HG03460 (cell line): ENCODE data around the gene SAMD11.

Source experiments
- ATAC-seq: cut with Tn5 transposase; IDR thresholded peaks from one replicate; pipeline ENCODE4 v1.9.1; 2021; ENCODE audit not compliant: unreplicated experiment

SAMD11 gene

GRCh38 chr1:931380-932172, 7.9 kb downstream of the SAMD11 start:
- ATAC-seq = no peak

GRCh38 chr1:932173-932510, 8.4 kb downstream of the SAMD11 start:
- ATAC-seq = no peak

GRCh38 chr1:932776-933602, 9.3 kb downstream of the SAMD11 start:
- ATAC-seq = no peak

DNA sequence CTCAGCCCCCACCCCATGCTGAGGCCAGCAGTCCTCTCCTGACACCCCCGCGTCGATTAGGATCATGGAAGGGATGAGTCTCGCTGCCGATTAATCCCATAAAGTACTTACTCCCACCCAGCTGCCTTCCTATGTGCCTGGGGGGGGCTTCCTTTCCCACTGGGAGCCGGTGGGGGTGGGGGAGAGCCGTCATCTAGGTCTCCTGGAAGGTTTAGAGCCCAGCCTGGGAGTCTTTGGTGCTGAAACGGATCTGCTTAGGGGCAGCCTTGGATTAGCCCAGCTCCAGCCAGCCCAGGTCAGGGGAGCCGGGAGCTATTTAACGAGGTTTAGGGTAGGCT, 9.8 kb downstream of the SAMD11 start:
- no peak for ATAC-seq

- ATAC-seq = no peak
Measured at GRCh38 chr1:934991-935750, 11.4 kb downstream of the SAMD11 start.

- ATAC-seq = no peak
Measured at GRCh38 chr1:935751-936231, 12.1 kb downstream of the SAMD11 start.

DNA sequence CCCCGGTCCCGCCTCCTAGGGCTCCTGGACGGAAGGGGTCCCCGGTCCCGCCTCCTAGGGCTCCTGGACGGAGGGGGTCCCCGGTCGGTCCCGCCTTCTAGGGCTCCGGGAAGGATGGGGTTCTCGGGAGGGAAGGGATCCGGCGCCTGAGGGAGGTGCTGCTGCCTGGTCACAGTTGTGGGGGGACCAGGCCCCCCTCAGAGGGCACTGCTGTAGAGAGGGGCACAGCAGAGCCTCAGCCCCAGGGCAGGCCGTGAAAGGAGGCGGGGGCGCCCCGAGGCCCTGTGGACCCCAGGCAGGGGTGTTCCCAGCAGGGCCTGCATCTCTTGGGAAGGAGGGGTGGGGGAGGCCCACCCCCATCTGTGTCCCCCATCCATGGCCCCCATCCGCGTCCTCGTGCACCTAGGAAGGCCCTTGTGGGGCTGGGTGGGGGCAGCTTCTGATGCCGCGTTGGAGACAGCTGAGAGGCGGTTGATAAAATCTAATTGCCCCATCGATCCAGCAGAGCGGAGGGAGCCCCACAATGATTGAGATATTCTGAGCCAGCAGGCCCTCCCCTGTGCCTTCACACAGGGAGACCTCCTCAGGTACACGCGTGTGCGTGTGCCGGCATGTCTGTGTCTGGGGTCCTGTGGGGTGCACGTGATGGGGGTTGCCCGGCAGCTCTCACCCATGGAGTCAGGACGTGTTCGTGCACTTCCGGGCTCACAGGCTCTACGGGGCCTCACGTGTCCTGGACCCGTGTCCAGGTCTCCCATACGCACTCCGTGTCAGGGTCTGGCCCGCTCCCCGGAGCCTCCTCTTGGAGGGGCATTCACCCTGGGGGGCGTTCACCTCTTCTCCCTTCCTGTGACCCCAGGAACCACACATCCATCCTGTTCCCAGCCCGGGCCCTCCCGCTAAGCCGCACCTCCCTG, 12.9 kb downstream of the SAMD11 start:
- ATAC-seq = no peak

DNA sequence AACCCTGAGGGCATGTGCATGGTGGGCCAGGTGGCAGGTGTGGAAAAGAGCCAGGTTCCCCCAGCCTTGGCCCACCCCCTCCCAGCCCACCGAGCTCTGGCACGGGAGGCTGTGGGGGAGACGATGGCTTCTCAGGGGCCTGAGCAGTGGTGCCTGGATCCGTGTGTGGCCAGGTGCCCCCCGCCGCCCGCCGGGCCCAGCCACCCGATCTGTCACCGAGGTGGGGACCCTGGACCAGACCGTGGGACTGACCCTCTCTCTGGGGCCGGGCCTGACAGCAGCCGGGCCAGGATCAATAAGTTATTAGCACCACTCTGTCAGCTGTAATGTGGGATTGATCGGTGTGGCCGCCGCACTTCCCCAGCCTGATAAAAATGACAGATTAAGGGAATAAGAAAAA, 13.8 kb downstream of the SAMD11 start:
- ATAC-seq = no peak

- ATAC-seq = no peak
Measured at GRCh38 chr1:938088-938683, 14.5 kb downstream of the SAMD11 start.

GRCh38 chr1:938711-939489, 15.2 kb downstream of the SAMD11 start:
- no peak for ATAC-seq

DNA sequence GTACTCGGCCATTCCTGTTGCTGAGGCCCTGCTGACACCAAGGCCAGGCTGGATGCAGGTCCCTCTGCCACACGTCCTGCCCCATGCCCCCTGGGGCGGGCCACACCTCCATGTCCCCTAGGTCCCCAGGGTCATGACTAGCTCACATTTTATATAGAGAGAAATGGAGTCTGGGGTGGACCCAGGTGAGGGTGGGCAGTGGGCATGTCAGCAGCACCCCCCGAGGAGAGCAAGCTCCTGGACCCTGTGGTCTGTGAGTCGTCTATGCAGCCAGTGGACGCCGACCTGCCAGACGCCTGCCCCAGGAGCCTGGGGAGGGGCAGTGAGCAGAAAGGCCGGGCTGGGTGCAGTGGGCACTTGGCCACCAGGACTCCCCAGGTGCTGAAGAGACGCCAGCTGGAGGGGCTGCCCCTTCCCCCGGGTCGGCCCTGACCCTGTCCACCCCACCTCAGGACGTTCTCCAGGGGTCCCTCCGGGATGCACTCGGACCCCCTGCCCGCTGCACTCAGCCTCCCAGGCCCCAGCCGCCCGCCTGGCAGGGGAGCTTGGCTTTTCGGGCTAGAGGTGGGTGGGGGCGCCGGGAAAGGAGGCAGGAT, 15.9 kb downstream of the SAMD11 start:
- ATAC-seq = no peak

DNA sequence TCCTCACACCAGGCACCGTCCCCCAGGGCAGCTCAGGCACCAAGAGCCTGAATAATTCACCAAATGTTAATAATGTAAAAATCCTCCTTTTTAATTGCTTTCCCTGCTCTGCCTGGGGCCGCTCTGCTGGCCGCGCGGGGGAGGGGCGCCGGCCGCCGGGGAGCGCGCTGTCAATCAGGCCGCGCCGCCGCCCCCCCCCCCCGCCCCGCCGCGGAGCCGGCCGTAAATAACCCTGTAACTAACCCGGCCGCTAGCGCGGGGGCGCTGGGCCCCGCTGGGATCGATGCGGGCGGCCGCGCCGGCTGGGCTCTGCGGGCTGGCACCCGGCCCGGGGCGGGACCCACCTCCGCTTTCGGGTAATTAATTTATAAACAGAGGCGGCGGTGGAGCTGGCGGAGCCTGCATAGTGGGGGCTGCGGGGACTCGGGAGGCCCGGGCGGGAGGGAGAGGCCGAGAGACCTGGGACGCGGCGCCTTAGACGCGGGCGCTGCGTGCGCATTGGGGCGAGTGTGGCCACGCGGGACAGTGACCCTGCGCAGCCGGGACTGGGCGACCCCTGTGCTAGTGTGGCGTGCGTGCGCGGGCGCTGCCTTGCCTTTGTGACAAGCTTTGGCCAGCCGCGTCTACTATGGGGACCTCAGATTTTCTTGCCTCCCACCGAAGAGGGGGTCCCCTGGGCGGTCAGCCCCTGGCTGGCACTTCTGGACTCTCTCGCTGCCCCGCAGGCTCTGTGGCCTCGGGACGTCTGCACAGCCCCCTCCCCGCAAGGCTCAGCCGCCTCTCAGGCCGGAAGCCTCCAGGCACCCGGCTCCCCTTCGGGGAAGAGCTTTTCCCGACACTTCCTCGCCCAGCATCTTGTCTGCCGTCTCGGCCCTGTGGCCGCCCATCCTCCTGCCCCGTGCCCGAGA, 16.6 kb downstream of the SAMD11 start:
- no peak for ATAC-seq

- no peak for ATAC-seq
Measured at GRCh38 chr1:941015-941587, 17.4 kb downstream of the SAMD11 start.

- ATAC-seq = no peak
Measured at GRCh38 chr1:941588-942383, 18.1 kb downstream of the SAMD11 start.

GRCh38 chr1:942411-942821, 18.7 kb downstream of the SAMD11 start:
- ATAC-seq = no peak

GRCh38 chr1:942864-943533, 19.3 kb downstream of the SAMD11 start:
- no peak for ATAC-seq
